GM12865 (cell line): ENCODE data around the gene CHD2.

Source experiments
- DNase-seq: peaks from one replicate; pipeline ENCODE4 v3.0.0; 2010; ENCODE audit warnings: low read depth
- H3K4me3 ChIP-seq: 2 replicates; pipeline ENCODE4 v1.5.1; 2011; ENCODE audit warnings: mild to moderate bottlenecking, low read depth, low read length, control low read depth
- TF ChIP-seq, protein P1 (sequence below): IDR thresholded peaks from 2 replicates; pipeline ENCODE4 v1.5.1; 2011; ENCODE audit warnings: low read length, control low read depth, low read depth, inconsistent platforms; ENCODE audit not compliant: insufficient read depth; ENCODE audit errors: missing control alignments

Gene CHD2

GRCh38 chr15:92941668-92942067 is 41.5 kb downstream of the CHD2 start:
- no peak overlapping the region for H3K4me3 ChIP-seq
- TF ChIP-seq, protein P1, sequence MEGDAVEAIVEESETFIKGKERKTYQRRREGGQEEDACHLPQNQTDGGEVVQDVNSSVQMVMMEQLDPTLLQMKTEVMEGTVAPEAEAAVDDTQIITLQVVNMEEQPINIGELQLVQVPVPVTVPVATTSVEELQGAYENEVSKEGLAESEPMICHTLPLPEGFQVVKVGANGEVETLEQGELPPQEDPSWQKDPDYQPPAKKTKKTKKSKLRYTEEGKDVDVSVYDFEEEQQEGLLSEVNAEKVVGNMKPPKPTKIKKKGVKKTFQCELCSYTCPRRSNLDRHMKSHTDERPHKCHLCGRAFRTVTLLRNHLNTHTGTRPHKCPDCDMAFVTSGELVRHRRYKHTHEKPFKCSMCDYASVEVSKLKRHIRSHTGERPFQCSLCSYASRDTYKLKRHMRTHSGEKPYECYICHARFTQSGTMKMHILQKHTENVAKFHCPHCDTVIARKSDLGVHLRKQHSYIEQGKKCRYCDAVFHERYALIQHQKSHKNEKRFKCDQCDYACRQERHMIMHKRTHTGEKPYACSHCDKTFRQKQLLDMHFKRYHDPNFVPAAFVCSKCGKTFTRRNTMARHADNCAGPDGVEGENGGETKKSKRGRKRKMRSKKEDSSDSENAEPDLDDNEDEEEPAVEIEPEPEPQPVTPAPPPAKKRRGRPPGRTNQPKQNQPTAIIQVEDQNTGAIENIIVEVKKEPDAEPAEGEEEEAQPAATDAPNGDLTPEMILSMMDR = no peak
- no peak for DNase-seq

- no peak for DNase-seq
- H3K4me3 ChIP-seq = no peak overlapping the region
- TF ChIP-seq, protein P1 = no peak
Measured at GRCh38 chr15:92942706-92943105, 42.6 kb downstream of the CHD2 start.

DNA sequence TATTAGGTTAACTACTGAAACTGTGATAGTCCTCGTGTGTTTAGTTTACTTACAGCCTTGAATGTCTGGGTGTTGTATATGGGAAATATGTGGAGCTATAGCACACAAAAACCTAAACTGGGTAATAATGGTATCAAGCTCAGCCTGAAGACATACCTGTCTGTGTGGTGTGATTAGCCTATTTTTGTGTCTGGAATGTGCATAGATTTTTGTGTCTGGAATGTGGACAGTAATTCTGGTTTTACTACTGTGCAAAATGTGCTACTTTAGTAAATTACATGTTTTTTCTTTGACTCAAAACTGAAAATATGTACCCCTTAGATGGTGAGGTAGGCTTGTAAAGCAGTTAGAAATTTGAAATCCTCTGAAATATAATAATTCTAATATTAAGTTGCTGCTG is 43.5 kb downstream of the CHD2 start:
- TF ChIP-seq, protein P1 = no peak
- H3K4me3 ChIP-seq = no peak overlapping the region
- DNase-seq = no peak

DNA sequence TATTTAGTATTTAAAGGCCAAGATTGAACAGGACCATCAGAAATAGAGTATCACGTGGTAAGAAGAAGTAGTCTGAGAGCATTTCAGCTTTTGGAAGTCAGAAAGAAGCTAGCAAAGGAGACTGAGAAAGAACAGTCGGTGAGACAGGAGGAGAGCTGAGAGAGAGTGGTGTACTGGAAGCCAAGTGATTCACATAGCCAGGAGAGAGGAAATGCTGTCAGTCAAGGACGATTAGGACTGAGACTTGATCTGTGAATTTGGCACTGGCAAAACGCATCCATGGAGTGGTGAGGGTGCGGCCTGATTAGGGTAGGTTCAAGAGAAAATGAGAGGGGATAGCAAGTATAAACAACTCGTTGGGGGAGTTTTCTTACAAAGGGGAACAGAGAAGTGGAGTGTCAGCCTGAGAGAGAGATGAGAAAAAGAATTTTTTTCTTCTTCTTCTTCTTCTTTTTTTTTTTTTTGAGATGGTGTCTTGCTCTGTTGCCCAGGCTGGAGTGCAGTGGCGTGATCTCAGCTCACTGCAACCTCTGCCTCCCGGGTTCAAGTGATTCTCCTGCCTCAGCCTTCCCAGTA is 44.9 kb downstream of the CHD2 start:
- TF ChIP-seq, protein P1 = no peak
- no peak overlapping the region for H3K4me3 ChIP-seq
- DNase-seq = no peak

DNA sequence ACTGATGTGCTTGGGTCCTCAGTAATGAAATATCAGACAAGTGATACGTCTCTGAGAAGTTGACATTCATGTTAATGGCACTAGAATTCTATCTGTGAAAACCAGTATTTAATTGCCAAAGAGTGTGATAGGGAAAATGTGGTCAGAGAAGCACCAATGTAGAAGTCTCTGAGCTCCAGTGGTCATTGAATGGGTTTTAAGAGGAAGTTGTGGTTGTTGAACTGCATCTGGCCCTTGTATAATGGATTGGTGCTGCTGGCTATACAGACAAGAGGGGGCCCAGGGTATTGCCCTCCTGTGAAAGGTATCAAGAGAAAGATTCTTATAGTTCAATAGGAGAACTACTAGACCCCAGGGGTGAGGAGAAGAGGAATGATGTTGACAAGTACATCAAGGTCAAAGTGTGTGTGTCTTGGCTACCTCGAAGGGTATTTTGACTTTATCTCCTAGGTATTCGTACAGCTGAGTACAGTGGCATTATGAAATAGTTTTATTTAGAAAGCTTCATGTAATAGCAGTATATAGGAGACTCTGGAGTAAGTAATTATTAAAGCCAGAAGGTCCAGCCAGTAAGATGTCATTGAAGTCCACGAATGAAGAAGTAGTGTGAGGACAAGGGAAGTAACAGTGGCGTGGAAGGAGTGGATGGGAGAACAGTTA is 47.1 kb downstream of the CHD2 start:
- H3K4me3 ChIP-seq = no peak overlapping the region
- DNase-seq = no peak
- TF ChIP-seq, protein P1 = no peak

DNA sequence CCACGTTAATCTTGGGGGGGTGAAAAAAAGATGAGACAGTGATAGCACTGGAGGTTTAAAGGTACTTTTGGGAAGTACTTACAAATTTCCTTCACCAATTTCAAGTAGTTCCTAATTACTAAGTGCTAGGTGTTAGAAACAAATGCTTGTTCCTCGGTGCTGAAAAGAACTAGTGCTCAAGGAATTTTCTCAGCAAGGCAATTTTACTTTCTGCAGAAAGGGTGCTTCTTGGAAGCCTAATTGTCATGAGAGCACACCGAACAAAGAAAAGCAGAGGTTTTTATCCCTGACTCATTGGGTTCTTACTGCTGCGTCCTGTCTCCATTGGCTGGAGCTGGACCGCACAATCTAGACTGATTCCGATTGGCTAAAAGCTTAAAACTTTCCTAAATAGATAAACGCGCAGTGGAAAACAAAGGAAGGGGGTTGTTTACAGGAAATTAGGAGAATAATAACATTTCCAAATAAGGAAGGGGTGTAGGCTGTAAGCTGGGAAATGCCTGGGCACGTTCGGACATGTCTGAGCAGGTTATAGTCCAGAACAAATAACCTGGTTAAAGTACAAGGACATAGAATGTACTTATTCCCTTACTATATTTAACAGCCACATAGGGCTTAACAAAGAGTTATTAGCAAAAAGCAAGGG is 49.6 kb downstream of the CHD2 start:
- TF ChIP-seq, protein P1 = no peak
- DNase-seq = no peak
- no peak overlapping the region for H3K4me3 ChIP-seq
